Lung microvascular endothelial cell (primary cell): Measurements from ENCODE around the gene ULK4. TPM values are rescaled to one million over a fixed set of nuclear protein-coding genes. Genes with fewer than 3 reads are reported as not detected.
"Not testable (repeated sequence)": the region's sequence is repeated elsewhere in the genome, so short reads cannot be mapped to it uniquely, and the experiment has no call there.

ENCODE experiments used
- DNase-seq, 2 donors: peaks; one replicate each; pipeline versions ENCODE4 v3.0.0 to v3.0.0-alpha.2; 2010; ENCODE audit warnings: low read depth in 2 of 2
- total RNA-seq: library from RNA; depleted of rRNA; stranded (reverse); fragments of >200 nt; gene quantifications from 2 replicates; pipeline ENCODE4 v1.2.1, GENCODE V29; 2014

ULK4 gene
- total RNA-seq, 1 donor from 2014 or later, result 6.3 TPM

GRCh38 chr3:41507336-41508062 lies 454.4 kb downstream of the ULK4 start:
- no peak for DNase-seq

GRCh38 chr3:41503998-41504623 lies 457.8 kb downstream of the ULK4 start:
- DNase-seq, result no peak

- no peak for DNase-seq
These were observed 459.4 kb downstream of the ULK4 start for GRCh38 chr3:41502481-41502880.

DNA sequence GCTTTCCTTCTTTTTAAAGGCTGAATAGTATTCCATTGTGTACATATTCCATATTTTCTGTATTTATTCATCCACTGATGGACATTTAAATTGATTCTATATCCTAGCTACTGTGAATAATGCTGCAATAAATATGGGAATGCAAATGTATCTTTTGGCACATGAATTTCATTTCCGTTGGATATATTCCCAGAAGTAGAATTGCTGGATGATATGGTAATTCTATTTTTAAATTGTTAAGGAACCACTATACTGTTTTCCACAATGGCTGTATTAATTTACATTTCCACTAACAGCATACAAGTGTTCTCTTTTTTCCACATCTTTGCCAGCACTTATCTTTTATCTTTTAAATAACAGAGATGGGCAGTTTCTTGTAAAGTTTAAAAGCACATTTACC lies 459.9 kb downstream of the ULK4 start:
- DNase-seq, result peak in 1 of 2 donors; percentile 10

GRCh38 chr3:41498847-41499246 lies 463.1 kb downstream of the ULK4 start:
- no peak for DNase-seq

DNA sequence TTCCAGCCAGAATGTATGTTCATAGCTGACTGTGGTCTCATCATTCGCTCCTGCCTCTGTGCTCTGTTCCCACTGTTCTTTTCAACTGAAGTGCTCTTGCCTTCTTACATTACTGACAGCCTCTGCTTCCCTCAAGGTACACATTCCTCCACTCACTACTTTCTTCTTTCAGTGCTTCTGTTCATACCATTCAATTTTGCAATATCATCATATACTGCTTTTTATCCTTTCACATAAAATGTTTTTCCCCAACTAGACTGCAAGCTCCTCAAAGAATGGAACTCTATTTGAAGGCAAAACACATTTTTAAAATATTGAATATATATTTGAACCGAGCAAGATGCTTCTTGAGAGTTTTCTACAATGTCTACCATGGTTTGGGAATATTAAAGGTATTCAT lies 471.5 kb downstream of the ULK4 start:
- no peak for DNase-seq

DNA sequence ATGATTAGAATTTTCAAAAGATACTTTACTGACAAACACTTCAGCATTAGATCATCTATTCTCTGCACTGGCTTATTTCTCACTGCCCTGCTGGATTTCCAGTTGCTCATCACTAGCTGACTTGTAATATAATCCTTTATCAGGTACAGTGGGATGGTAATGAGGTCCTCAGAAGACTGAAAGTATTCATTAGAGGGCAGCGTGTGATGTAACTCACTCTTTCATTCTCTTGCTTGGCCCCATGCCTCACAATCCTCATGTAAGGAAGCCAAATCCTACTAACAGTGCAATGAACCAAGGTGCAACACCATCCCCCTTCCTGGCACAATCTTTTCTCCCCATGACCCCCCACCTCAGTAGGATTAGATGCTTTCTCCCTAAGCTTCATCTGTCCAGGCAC lies 472.7 kb downstream of the ULK4 start:
- DNase-seq, result no peak

DNA sequence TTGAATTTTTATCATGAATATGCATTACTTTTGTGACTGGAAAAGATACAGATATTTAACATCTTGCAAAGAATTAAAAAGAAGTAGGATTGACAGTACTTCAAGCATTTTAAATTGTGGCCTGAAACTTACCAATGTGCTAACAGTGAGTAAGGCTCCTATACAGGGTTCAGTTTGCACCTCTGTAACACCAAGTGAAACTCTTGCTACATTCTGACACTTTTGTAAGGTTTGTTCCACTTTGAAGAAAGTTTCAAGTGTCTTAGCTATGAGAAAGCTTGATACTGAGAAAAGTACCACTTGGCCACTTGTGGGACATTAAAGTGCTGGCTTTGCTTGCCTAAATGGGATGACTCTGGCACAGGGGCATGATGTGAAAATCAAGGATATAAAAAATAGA lies 473.4 kb downstream of the ULK4 start:
- no peak for DNase-seq

- no peak for DNase-seq
These were observed 476.4 kb downstream of the ULK4 start for GRCh38 chr3:41485484-41485883.

DNA sequence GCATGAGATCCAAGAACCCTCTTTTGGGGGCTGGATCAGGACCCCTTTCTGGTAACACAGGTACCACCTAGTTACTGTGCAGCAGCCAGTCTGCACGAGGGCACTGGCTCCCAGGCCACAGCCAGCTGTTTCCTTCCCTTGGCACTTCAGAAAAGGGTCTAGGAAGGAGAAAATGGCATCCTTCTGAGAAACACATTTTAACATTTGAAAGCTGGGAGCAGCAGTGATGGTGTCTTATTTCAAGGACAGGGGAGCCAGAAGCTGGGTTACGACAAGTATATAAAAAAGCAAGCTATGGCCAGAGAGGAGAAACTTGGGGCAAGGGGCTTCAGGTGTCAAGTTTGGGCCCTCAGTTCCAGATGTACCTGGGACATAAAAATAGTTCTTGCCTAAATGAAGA lies 479.8 kb downstream of the ULK4 start:
- no peak for DNase-seq

GRCh38 chr3:41478278-41478677 lies 483.6 kb downstream of the ULK4 start:
- no peak for DNase-seq

- DNase-seq, result no peak
These were observed 484.4 kb downstream of the ULK4 start for GRCh38 chr3:41477399-41478014.

GRCh38 chr3:41469083-41469482 lies 492.8 kb downstream of the ULK4 start:
- DNase-seq, result no peak

DNA sequence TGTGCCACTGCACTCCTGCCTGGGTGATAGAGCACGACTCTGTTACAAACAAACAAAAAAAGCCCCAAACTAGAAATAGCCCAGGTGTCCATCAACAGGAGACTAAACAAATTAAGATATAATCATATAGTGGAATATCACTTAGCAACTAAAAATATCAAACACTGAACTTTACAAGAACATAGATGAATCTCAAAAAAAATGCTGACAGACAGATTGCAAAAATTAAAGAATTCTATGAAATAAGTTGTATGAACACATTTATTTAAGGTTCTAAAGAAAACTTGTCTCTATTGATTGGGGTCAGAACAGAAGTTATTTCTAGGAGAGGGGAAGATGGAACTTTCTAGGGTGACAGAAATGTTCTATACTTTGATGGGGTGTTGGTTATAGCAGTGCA lies 494.4 kb downstream of the ULK4 start:
- no peak for DNase-seq

DNA sequence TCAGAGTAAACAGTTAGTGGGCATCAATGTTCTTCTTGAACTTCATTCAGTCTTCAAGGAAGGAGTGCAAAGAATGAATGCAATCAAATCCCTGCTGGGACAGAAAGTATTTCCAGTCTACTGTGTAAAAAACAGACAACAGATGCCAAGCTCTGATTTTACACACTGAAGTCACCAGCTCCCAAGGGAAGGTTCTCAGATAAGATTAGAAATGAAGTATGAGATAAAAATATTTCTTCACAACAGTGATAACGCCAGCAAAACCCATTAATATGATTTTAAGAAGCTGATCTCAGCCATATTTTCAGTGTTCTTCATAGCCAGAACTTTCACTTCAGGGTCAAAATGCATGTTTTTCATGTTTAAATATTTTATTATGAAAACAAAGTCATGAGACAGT lies 497.0 kb downstream of the ULK4 start:
- DNase-seq, result no peak

DNA sequence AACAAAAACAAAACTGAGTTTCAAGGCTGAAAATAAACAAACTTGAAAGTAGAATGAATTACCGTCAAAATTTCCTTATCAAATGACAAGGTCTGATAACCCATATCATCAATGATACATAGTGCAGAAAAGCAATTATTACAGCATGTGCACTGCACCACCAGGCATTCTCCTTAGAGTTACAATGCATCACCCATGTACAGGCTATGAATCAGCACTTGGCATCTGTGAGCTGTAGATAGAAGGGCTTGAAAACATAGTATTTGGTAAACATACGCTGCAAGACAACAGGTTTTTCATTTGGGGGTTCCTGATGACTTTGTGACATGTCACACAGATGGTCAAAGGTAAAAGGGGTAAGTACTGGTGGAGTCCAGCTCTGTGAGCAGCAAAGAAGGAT lies 497.5 kb downstream of the ULK4 start:
- DNase-seq, result no peak

DNA sequence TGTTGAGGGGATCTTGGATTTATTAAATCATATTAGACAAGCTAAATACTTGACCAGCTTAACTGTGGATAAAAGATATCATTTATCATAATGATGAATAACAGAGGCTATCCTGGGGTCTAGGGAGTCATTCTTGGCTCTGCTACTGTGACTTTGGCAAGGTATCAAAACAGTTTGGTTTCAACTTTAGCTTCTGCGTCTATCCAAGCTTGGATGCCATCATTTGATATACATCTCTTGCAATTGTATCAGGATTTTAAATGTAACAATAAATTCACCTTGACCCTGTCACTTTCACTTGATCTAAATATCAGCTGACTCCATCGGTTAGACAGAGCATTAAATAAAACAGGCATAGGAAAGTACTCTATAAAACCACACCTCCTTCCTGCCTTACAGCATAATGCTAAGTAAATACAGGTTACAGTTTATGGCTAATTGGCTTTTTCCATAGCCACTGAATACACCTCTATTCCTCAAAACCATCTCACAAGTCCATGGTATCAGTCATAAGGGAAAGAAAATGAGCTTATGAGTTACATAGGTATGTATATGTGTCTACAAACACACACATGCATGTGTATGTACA lies 499.7 kb downstream of the ULK4 start:
- peak in 1 of 2 donors; percentile 3 for DNase-seq

DNA sequence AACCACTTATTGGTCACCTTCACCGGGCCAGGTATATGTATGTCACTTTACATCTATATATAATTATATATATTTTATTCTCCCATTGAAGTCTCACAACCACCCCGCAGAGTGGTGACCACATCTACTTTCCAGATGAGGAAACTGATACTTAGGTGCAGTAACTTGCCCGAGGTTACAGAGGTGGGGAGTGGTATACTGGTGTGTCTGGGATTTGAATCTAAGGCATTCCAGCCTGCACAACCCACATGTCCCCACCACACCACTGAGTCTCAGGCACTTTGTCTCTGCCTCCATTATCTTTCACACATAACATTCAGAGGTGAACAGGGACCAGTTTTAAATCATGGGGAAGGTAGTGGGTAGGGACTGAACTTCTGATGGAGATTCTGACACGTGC lies 501.2 kb downstream of the ULK4 start:
- no peak for DNase-seq

DNA sequence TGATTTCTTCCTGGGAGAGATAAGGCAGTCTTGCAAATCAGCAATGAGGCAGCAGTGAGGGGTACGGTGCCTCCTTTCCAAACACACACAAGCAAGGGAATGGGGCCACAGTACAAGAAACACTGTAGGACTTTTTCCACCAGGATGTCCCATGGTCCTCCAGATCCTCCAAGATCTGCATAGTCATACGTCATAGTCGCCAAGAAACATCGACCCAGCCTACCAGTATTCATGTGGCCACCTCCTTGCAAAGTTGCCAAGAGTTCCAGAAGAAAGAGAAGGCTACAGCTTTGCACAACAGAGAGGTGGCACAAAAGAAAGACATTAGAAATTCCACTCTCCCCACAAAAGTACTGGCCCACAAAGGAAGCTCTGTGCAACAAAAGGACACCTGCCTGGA lies 504.7 kb downstream of the ULK4 start:
- DNase-seq, result no peak

DNA sequence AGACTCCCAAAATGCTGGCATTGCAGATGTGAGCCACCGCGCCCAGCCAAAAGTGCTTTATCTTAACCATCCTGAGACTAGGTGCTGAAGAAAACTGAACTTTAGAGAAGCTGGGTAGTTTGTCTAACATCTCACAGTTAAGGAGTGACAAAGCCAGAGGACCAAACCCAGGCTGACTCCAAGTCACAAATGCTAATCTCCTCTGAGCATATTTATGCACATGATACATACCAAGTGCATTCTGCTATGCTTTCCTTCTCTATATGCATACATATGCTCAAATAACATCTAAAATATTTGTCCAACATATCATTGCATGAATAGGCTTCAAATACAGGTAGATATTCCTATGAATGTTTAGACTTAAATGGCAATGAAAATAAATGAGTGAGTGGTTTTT lies 505.7 kb downstream of the ULK4 start:
- no peak for DNase-seq

DNA sequence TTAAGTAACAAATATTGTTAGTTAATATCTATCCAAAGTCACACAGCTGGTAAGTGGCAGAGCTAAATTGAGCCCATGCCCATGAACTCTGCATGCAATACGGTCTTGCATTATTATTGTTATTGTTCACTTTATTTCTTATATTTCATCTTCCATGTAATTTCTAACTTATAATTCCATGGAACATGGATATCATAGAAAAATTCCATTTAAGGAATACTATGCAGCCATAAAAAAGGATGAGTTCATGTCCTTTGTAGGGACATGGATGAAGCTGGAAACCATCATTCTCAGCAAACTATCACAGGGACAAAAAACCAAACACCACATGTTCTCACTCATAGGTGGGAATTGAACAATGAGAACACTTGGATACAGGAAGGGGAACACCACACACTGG lies 508.3 kb downstream of the ULK4 start:
- not testable (repeated sequence) for DNase-seq

GRCh38 chr3:41450416-41451231 lies 511.3 kb downstream of the ULK4 start:
- DNase-seq, result no peak
